ENCODE measurements around the gene ANKRD31.

- TF ChIP-seq CTCF (IDR thresholded peaks at IDR 0.05) (no peak), POLR2A (IDR thresholded peaks at IDR 0.05) (no peak), POLR2AphosphoS5 (IDR thresholded peaks at IDR 0.05) (no peak)
Observed at GRCh38 chr5:75189353-75189752, 47.3 kb downstream of the ANKRD31 start.

Measured in prostate gland (tissue), 2 donors.